Measurements from ENCODE around the gene PLEKHH3.

Gene PLEKHH3

DNA sequence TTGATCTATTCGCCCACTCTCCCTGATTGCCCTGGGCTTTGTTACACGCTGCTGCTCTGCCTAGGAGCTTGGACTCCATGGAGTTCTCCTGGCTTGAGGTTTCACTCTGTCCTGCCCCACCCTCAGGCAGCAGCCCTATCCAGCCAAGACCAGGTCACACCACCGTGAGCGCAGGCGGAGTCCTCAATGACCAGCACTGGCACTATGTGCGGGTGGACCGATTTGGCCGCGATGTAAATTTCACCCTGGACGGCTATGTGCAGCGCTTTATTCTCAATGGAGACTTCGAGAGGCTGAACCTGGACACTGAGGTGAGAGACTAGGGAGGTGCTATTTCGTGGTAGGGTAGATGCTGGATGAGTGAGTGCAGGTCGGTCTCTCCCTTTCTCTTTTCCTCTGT, 9.0 kb upstream of the PLEKHH3 start:
- DNase-seq (ENCODE audit: low spot score), result no peak

- DNase-seq (ENCODE audit: low spot score), result no peak
These were observed 8.2 kb upstream of the PLEKHH3 start for GRCh38 chr17:42684929-42685556.

GRCh38 chr17:42683407-42684034, 6.7 kb upstream of the PLEKHH3 start:
- no peak for DNase-seq (ENCODE audit: low spot score)

DNA sequence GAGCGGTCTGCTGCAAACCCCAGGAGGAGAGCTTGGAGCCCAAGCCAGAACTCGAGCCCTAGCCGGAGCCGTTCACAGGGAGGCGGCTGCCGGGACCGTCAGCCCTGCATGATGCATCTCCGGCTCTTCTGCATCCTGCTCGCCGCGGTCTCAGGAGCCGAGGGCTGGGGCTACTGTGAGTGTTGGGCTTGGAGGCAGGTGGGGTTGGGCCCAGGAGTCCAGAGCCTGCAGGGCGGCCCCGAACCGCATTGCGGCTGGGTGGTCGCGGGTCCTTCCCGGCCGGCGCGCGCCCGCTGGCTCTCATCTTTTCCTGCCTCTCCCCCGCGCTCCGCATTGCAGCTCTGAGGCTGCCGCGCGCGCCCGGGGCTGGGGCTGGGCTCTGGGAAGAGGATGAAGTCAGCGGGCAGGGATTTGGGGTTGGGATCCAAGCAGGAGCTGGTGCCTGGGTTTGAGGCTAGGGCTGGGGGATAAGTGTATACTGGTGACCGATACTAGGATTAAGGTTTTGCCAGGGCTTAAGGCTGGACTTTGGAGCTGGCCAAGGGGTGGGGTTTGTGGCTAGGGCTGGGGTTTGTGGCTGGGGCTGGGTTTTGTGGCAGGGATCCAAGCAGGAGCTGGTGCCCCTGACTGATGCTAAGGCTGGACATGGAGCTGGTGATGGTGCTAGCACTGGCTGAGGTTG, 6.1 kb upstream of the PLEKHH3 start:
- DNase-seq (ENCODE audit: low spot score), result peak; percentile 78

GRCh38 chr17:42681976-42682721, 5.4 kb upstream of the PLEKHH3 start, which contains the start of gene CNTNAP1:
CNTNAP1 (plus strand) TSS chr17:42682531; CDS start chr17:42682830, 299 bp downstream.
- DNase-seq (ENCODE audit: low spot score), result peak; percentile 89

DNA sequence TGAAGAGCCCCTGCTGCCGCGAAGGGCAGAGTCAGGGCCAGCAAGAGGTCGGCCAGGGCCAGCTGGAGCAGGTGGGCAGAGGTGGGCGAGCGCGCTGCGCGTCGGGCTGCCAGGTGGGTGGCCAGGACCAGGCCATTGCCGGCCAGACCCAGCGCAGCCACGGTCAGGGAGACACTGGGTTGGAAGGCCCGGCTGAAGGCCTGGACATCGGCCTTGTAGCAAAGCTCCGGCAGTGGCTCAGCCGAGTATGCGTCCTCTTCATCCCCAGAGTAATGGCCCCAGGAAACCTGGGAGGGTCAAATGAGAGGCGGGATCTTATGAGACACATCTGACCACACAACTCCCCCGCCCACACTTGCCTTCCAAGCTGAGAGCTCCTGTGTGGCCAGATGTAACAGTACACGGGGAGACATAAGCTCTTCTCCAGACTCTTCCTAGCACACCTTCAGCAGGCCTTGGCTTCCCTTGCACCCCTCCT, 3.6 kb upstream of the PLEKHH3 start:
- no peak for DNase-seq (ENCODE audit: low spot score)

- DNase-seq (ENCODE audit: low spot score), result peak; percentile 87
These were observed 2.9 kb upstream of the PLEKHH3 start for GRCh38 chr17:42679492-42680330.

- DNase-seq (ENCODE audit: low spot score), result no peak
These were observed 2.2 kb upstream of the PLEKHH3 start for GRCh38 chr17:42678951-42679491.

DNA sequence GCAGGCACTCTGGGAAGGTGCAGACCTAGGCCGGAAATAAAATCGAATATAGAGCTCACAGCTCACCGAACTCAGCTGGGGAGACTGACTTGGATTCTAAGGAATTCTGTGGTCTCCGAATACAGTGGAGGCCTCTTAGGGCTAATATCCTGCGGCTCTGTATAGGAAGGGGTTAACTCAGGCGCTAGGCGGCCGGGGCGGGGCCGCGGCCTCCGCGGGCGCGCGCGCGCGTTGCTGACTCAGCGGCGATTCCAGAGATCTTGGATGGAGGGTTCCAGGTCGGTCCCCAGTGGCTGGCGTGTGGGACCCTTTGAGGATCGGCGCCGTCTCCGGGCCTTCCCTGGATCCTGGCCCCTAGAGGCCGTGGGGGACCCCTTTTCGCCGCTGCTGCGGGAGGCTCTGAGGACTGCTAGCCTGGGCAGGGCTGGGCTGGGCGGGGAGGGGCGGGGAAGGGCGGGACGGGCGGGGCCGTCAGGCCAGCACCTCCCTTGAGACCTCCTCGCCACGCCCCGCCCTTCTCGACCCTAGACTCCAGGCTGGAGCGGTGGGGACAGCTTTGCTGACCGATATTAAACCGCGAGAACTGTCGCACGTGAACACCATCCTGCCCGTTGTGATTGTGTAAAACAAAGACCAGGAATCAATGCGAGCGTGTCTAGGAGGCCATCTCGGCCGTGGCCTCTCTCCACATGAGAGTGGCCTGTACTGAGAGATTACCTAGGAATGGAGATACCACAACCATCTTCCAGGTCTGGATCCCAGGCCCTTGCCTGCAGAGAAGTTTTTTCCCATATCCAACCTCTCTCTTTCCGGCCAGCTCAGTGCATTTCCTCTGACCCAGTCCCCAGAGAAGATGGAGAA, 1.4 kb upstream of the PLEKHH3 start:
- peak; percentile 91 for DNase-seq (ENCODE audit: low spot score)

GRCh38 chr17:42677012-42677857, 441 bp upstream of the PLEKHH3 start:
- DNase-seq (ENCODE audit: low spot score), result peak; percentile 96

GRCh38 chr17:42675965-42676423, 800 bp downstream of the PLEKHH3 start:
- DNase-seq (ENCODE audit: low spot score), result peak; percentile 60

- no peak for DNase-seq (ENCODE audit: low spot score)
These were observed 1.3 kb downstream of the PLEKHH3 start for GRCh38 chr17:42675348-42675964.

GRCh38 chr17:42674755-42675347, 1.9 kb downstream of the PLEKHH3 start:
- DNase-seq (ENCODE audit: low spot score), result no peak

- peak; percentile 74 for DNase-seq (ENCODE audit: low spot score)
These were observed 2.7 kb downstream of the PLEKHH3 start for GRCh38 chr17:42673885-42674754.

- no peak for DNase-seq (ENCODE audit: low spot score)
These were observed 3.4 kb downstream of the PLEKHH3 start for GRCh38 chr17:42673266-42673884.

DNA sequence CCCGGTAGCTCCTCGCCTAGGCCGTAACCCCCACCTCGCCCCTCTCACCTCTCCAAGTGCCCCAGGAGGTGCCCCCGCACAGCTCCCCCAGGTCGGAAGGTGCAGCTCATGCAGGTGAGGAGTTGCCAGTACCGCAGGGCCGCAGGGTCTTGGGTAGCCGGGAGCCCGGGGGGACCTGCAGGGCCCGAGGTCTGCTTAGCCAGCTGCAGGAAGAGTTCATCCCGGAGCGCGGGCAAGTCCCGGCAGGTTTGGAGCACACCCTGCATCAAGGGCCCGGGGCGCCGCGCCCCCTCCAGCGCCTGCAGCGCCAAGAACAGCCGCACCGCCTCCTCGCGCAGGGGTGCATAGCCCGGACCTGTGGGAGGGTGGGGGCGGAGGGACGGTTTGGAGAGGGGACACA, 4.8 kb downstream of the PLEKHH3 start:
- no peak for DNase-seq (ENCODE audit: low spot score)
